HCT116 (cell line): ENCODE data around the gene BRD7. TPM values are rescaled to one million over a fixed set of nuclear protein-coding genes. Genes with fewer than 3 reads are reported as not detected.
"Not testable (repeated sequence)": the region's sequence is repeated elsewhere in the genome, so short reads cannot be mapped to it uniquely, and the experiment has no call there.

Source experiments
- ATAC-seq: fragments of 200-7000 bp; cut with Tn5 transposase; 2 replicates; pipeline ENCODE4 v1.9.1; 2020; ENCODE audit warnings: mild to moderate bottlenecking, moderate library complexity
- BruUV-seq: library from RNA; stranded (reverse); fragments of 400-500 nt; replicated peaks from 2 replicates; lab custom pipeline; 2021; lab: Mats Ljungman, UMichigan
- CTCF ChIA-PET: fragments of 300-600 bp; sonication (Branson Sonifier 250); formaldehyde crosslinking; loops from one replicate; lab custom pipeline; 2021; ENCODE audit warnings: antibody characterized with exemption; lab: Charles Lee
- POLR2A ChIA-PET: fragments of 300-600, 350-600 bp; sonication (Branson Sonifier 250); formaldehyde crosslinking; loops from one replicate; lab custom pipeline; 2021; ENCODE audit warnings: antibody characterized with exemption; lab: Charles Lee
- RAD21 ChIA-PET, 2 experiments: fragments of 300-600 bp; sonication (Branson Sonifier 250); formaldehyde crosslinking; loops; one replicate each; lab custom pipeline; 2023; ENCODE audit warnings: low total read pairs in 2 of 2; ENCODE audit not compliant: uncharacterized antibody in 2 of 2, unreplicated experiment in 2 of 2, low non-redundant PET in 1 of 2; lab: Charles Lee
- DNase-seq: peaks from one replicate; pipeline ENCODE4 v3.0.0-alpha.2; 2010; ENCODE audit warnings: low read depth, low spot score
- H2AFZ ChIP-seq: fragments of 200-600 bp; shearing (Covaris generic), sonication (generic); 2 replicates; pipeline ENCODE4 v1.6.1; 2017; ENCODE audit warnings: low read depth, mixed run types, mixed read lengths, antibody characterized with exemption, low read length; ENCODE audit not compliant: poor library complexity, severe bottlenecking
- H3K27ac ChIP-seq: 2 replicates; pipeline ENCODE4 v1.5.1; 2012; ENCODE audit warnings: low read depth, low read length
- H3K27me3 ChIP-seq: fragments of 200-600 bp; sonication (generic); 2 replicates; pipeline ENCODE4 v1.6.1; 2016; ENCODE audit warnings: mixed run types, low read length, mixed read lengths; ENCODE audit not compliant: insufficient read depth
- H3K36me3 ChIP-seq, 2 experiments: fragments of 200-500 bp in 1 of 2; fragments of 200-600 bp in 1 of 2; sonication (Bioruptor generic) in 1 of 2; sonication (generic) in 1 of 2; 2 replicates each; pipeline versions ENCODE4 v1.5.1 to v1.6.1; 2014 to 2016; ENCODE audit warnings: low read length in 2 of 2, inconsistent platforms in 1 of 2, mixed read lengths in 1 of 2, mixed run types in 1 of 2; ENCODE audit not compliant: insufficient read depth in 2 of 2, control insufficient read depth in 1 of 2
- H3K4me1 ChIP-seq, 2 experiments: fragments of 200-600 bp in 1 of 2; sonication (generic) in 1 of 2; 2 replicates each; pipeline versions ENCODE4 v1.5.1 to v1.6.1; 2012 to 2017; ENCODE audit warnings: low read length in 2 of 2, inconsistent platforms in 1 of 2, mild to moderate bottlenecking in 1 of 2, mixed read lengths in 1 of 2, mixed run types in 1 of 2, moderate library complexity in 1 of 2; ENCODE audit not compliant: insufficient read depth in 2 of 2, control insufficient read depth in 1 of 2
- H3K4me2 ChIP-seq: fragments of 200-600 bp; sonication (generic); 2 replicates; pipeline ENCODE4 v1.6.1; 2017; ENCODE audit warnings: mixed run types, low read length, mixed read lengths
- H3K4me3 ChIP-seq, 2 experiments: fragments of 200-600 bp in 1 of 2; sonication (generic) in 1 of 2; replicated peaks in 1 of 2; 2 replicates each; pipeline ENCODE4 v1.5.1; 2011 to 2016; ENCODE audit warnings: low read length in 2 of 2, control low read depth in 1 of 2, low read depth in 1 of 2, mild to moderate bottlenecking in 1 of 2, mixed read lengths in 1 of 2, mixed run types in 1 of 2
- H3K79me2 ChIP-seq: fragments of 200-600 bp; sonication (generic); 2 replicates; pipeline ENCODE4 v1.6.1; 2017; ENCODE audit warnings: mild to moderate bottlenecking, mixed run types, low read length, moderate library complexity, mixed read lengths; ENCODE audit not compliant: insufficient read depth
- H3K9ac ChIP-seq: fragments of 200-600 bp; sonication (generic); 2 replicates; pipeline ENCODE4 v1.6.1; 2016; ENCODE audit warnings: low read length, mixed read lengths
- H3K9me2 ChIP-seq: fragments of 200-600 bp; sonication (generic), shearing (Covaris generic); 2 replicates; pipeline ENCODE4 v1.6.1; 2017; ENCODE audit warnings: mixed run types, mild to moderate bottlenecking, moderate library complexity; ENCODE audit not compliant: insufficient read depth
- H3K9me3 ChIP-seq, 2 experiments: fragments of 200-500 bp in 1 of 2; fragments of 200-600 bp in 1 of 2; sonication (Bioruptor generic) in 1 of 2; sonication (generic) in 1 of 2; 2 replicates each; pipeline ENCODE4 v1.6.1; 2014 to 2017; ENCODE audit warnings: low read length in 2 of 2, mixed read lengths in 2 of 2, inconsistent platforms in 1 of 2, low read depth in 1 of 2, mild to moderate bottlenecking in 1 of 2, mixed run types in 1 of 2, moderate library complexity in 1 of 2; ENCODE audit not compliant: control insufficient read depth in 1 of 2, insufficient read depth in 1 of 2
- H4K20me1 ChIP-seq: fragments of 200-600 bp; sonication (generic), shearing (Covaris generic); 2 replicates; pipeline ENCODE4 v1.6.1; 2017; ENCODE audit warnings: mixed run types, mild to moderate bottlenecking, moderate library complexity; ENCODE audit not compliant: insufficient read depth
- FOSL1 ChIP-seq: IDR thresholded peaks from 2 replicates; pipeline ENCODE4 v1.6.1; 2012; ENCODE audit warnings: low read depth
- POLR2A ChIP-seq: IDR thresholded peaks from 2 replicates; pipeline ENCODE4 v1.7.0; 2011; ENCODE audit warnings: borderline replicate concordance; ENCODE audit not compliant: insufficient read depth, insufficient read length; ENCODE audit errors: extremely low read depth
- REST ChIP-seq: IDR thresholded peaks from 2 replicates; pipeline ENCODE4 v1.6.1; 2012; ENCODE audit warnings: low read depth
- intact Hi-C: fragments of 100-400 bp; cut with micrococcal nuclease; formaldehyde crosslinking; loops from 2 replicates; pipeline ENCODE4 v1.10.0; 2022
- total RNA-seq: library from RNA; stranded (reverse); gene quantifications from one replicate; pipeline ENCODE4 v1.2.1, GENCODE V29; 2021; ENCODE audit not compliant: unreplicated experiment

Gene BRD7
- total RNA-seq, 1 experiment from 2014 or later, result 85.4 TPM

- CTCF ChIA-PET, result no interaction called here
- H3K4me2 ChIP-seq, result no peak overlapping the region
- no TSS peak for BruUV-seq
- TF ChIP-seq FOSL1 (no peak), POLR2A (no peak), REST (no peak)
- intact Hi-C loops, result loop anchor here (5.0 to 10.0 kb wide), 2 partner anchors 120 to 327 kb away; partner anchors contain the start of gene CNEP1R1
- H4K20me1 ChIP-seq, result no peaks in the 10 kb centered on the region
- H3K9me2 ChIP-seq, result no peaks in the 10 kb centered on the region
- H3K9me3 ChIP-seq, result no peaks in the 10 kb centered on the region
- no peaks in the 10 kb centered on the region for H3K27me3 ChIP-seq
- H3K36me3 ChIP-seq, result peaks cover 34 to 37% of the 10 kb centered on the region in 2 experiments
- ATAC-seq, result no peak
- RAD21 ChIA-PET, result no interaction called here
- no peak overlapping the region for H3K4me3 ChIP-seq
- H2AFZ ChIP-seq, result no peak overlapping the region
- no peak for DNase-seq
- POLR2A ChIA-PET, result no interaction called here
- no peaks in the 10 kb centered on the region for H3K4me1 ChIP-seq
- H3K27ac ChIP-seq, result no peak overlapping the region
- H3K79me2 ChIP-seq, result peaks cover 26% of the 10 kb centered on the region
- H3K9ac ChIP-seq, result no peak overlapping the region
Observed at GRCh38 chr16:50351952-50352351, 16.8 kb downstream of the BRD7 start.

GRCh38 chr16:50351116-50351515 lies 17.7 kb downstream of the BRD7 start:
- no peak for DNase-seq
- no peak overlapping the region for H3K4me3 ChIP-seq
- ChIA-PET CTCF (no interaction called here), RAD21 (no interaction called here)
- no peaks in the 10 kb centered on the region for H3K9me3 ChIP-seq
- peaks cover 20% of the 10 kb centered on the region for H3K79me2 ChIP-seq
- H3K27ac ChIP-seq, result no peak overlapping the region
- H4K20me1 ChIP-seq, result no peaks in the 10 kb centered on the region
- H3K4me2 ChIP-seq, result no peak overlapping the region
- ATAC-seq, result no peak
- no peaks in the 10 kb centered on the region for H3K9me2 ChIP-seq
- TF ChIP-seq REST, result no peak
- TF ChIP-seq, all 23 proteins: peak for 0
- no peaks in the 10 kb centered on the region for H3K27me3 ChIP-seq
- POLR2A ChIA-PET, result no interaction called here
- peaks cover 34 to 35% of the 10 kb centered on the region in 2 experiments for H3K36me3 ChIP-seq
- intact Hi-C loops, result loop anchor here (5.0 to 10.0 kb wide), 2 partner anchors 119 to 326 kb away; partner anchors contain the start of gene CNEP1R1
- no peak overlapping the region for H3K9ac ChIP-seq
- H2AFZ ChIP-seq, result no peak overlapping the region
- BruUV-seq, result no TSS peak
- no peaks in the 10 kb centered on the region for H3K4me1 ChIP-seq

- H3K27ac ChIP-seq, H3K4me3 ChIP-seq, H3K9me3 ChIP-seq, H3K9ac ChIP-seq, H3K27me3 ChIP-seq, H3K4me2 ChIP-seq, intact Hi-C loops, H3K79me2 ChIP-seq, ATAC-seq, H3K4me1 ChIP-seq, H2AFZ ChIP-seq, DNase-seq, RAD21 ChIA-PET, H4K20me1 ChIP-seq, H3K9me2 ChIP-seq, POLR2A ChIA-PET, BruUV-seq: not testable (repeated sequence)
- CTCF ChIA-PET, result interaction anchor here (1.9 kb wide), 1 partner anchor 9 kb away, joined by 4 read pairs; no protein-coding TSS in a partner anchor
- peaks cover 10 to 17% of the 10 kb centered on the region in 2 experiments; a peak in 3 of 4 replicates for H3K36me3 ChIP-seq
Observed at GRCh38 chr16:50345210-50345609, 23.6 kb downstream of the BRD7 start.
